K562 (cell line): ENCODE results near the gene CAMK2N1. TPM values are rescaled to one million over a fixed set of nuclear protein-coding genes. Genes with fewer than 3 reads are reported as not detected.

Experiments
- ARID1B ChIP-seq: fragments of 450-650 bp; IDR thresholded peaks from 2 replicates; pipeline ENCODE4 v1.6.1; 2016; ENCODE audit warnings: antibody characterized with exemption, mild to moderate bottlenecking, inconsistent platforms
- BRF2 ChIP-seq: IDR thresholded peaks from 3 replicates; pipeline ENCODE4 v1.6.1; 2011; ENCODE audit warnings: borderline replicate concordance, mild to moderate bottlenecking; ENCODE audit not compliant: insufficient read length, insufficient read depth
- CGGBP1 ChIP-seq: fragments of 250-450 bp; sonication (Bioruptor Pico); IDR thresholded peaks from 2 replicates; pipeline ENCODE4 v1.9.0; 2021; ENCODE audit warnings: mild to moderate bottlenecking
- CHD2 ChIP-seq: IDR thresholded peaks from 2 replicates; pipeline ENCODE4 v1.6.1; 2011; ENCODE audit warnings: low read depth, low read length
- GABPA ChIP-seq: fragments of 200-800 bp; sonication (Bioruptor generic); conservative IDR thresholded peaks from 2 replicates; pipeline ENCODE4 v1.6.1; 2016; ENCODE audit warnings: low read depth, missing genetic modification characterization, missing compliant biosample characterization
- HNRNPL ChIP-seq: fragments of 200-400 bp; formaldehyde crosslinking; IDR thresholded peaks from 2 replicates; pipeline ENCODE4 v1.6.1; 2017; ENCODE audit warnings: low read depth, mild to moderate bottlenecking, low read length
- IRF1 ChIP-seq: sonication (generic); formaldehyde crosslinking; IDR thresholded peaks from 2 replicates; pipeline ENCODE4 v1.8.0; 2022; ENCODE audit warnings: missing genetic modification reagents, mild to moderate bottlenecking, borderline replicate concordance
- MBD2 ChIP-seq: sonication (generic); IDR thresholded peaks from 2 replicates; pipeline ENCODE4 v1.6.1; 2016; ENCODE audit warnings: low read depth, borderline replicate concordance
- NELFE ChIP-seq: IDR thresholded peaks from 2 replicates; pipeline ENCODE4 v1.6.1; 2011; ENCODE audit warnings: mild to moderate bottlenecking; ENCODE audit not compliant: insufficient read depth, insufficient read length
- NR0B1 ChIP-seq: fragments of 450-650 bp; IDR thresholded peaks from one replicate; pipeline ENCODE4 v1.6.1; 2018; ENCODE audit warnings: mild to moderate bottlenecking, moderate library complexity; ENCODE audit not compliant: partially characterized antibody
- NRF1 ChIP-seq, 2 experiments: fragments of 450-650 bp; IDR thresholded peaks in 1 of 2; conservative IDR thresholded peaks in 1 of 2; 2 replicates each; pipeline ENCODE4 v1.6.1; 2014; ENCODE audit warnings: mild to moderate bottlenecking in 2 of 2
- POLR2A ChIP-seq: fragments of 450-650 bp; conservative IDR thresholded peaks from 2 replicates; pipeline ENCODE4 v1.6.1; 2016
- RBBP5 ChIP-seq: fragments of 200-600 bp; sonication (generic); IDR thresholded peaks from 2 replicates; pipeline ENCODE4 v1.6.1; 2012; ENCODE audit warnings: borderline replicate concordance, mild to moderate bottlenecking, low read length, control low read depth, inconsistent platforms; ENCODE audit not compliant: insufficient read depth, poor library complexity, severe bottlenecking
- RHOXF2B ChIP-seq: fragments of 250-450 bp; sonication (Bioruptor Pico); conservative IDR thresholded peaks from 2 replicates; pipeline ENCODE4 v1.5.1; 2021
- TGIF2 ChIP-seq: sonication (generic); formaldehyde crosslinking; IDR thresholded peaks from 2 replicates; pipeline ENCODE4 v1.8.1; 2022; ENCODE audit warnings: mild to moderate bottlenecking, missing genetic modification reagents, moderate library complexity
- ZBTB33 ChIP-seq: sonication (generic); formaldehyde crosslinking; IDR thresholded peaks from 2 replicates; pipeline ENCODE4 v1.8.1; 2023; ENCODE audit warnings: mild to moderate bottlenecking, missing genetic modification reagents
- ZNF511 ChIP-seq: sonication (generic); formaldehyde crosslinking; IDR thresholded peaks from 2 replicates; pipeline ENCODE4 v1.8.0; 2022; ENCODE audit warnings: mild to moderate bottlenecking, missing genetic modification reagents
- ZNF696 ChIP-seq: fragments of 250-450 bp; sonication (Bioruptor Pico); conservative IDR thresholded peaks from 2 replicates; pipeline ENCODE4 v1.4.0; 2020; ENCODE audit warnings: mild to moderate bottlenecking, moderate library complexity
- polyA plus RNA-seq, 8 experiments: library from polyadenylated mRNA; depleted of rRNA in 4 of 8; stranded (reverse) in 5 of 8; unstranded in 3 of 8; fragments of >200 nt; fragmentation: Nextera tagmentation in 2 of 8; fragmentation: Illumina TruSeq in 1 of 8; extraction: Ambion mirVana in 2 of 8; extraction: Trizol in 1 of 8; gene quantifications; 2 replicates each; pipeline versions ENCODE4 v1.2.1 to v1.2.3, GENCODE V29; 2011 to 2014; ENCODE audit warnings: inconsistent platforms in 1 of 8, missing spikeins in 1 of 8
- total RNA-seq, 7 experiments: library from RNA; depleted of rRNA in 6 of 7; stranded (reverse); fragments of >200 nt in 6 of 7; fragmentation: Illumina TruSeq in 2 of 7; extraction: Trizol in 2 of 7; gene quantifications; 2 replicates each; pipeline versions ENCODE4 v1.2.1 to v1.2.3, GENCODE V29; 2011 to 2021; ENCODE audit warnings: low replicate concordance in 1 of 7

The CAMK2N1 gene
- total and polyA plus RNA-seq, 9 of the 15 experiments (the other 6 are each of a cell fraction or from before 2014, with no cell fraction given): 0.09 to 1.4 (median 0.34) TPM

GRCh38 chr1:20507564-20508410 lies 21.8 kb upstream of the CAMK2N1 start, which contains the start of gene MUL1 (continued):
- no peak for TF ChIP-seq NR0B1
- no peak for TF ChIP-seq ZNF696
- TF ChIP-seq CHD2: peak; percentile 23; the same call in 1 of the 2 replicates
- TF ChIP-seq CGGBP1 (CRISPR knock-in tag): peak; percentile 13; the same call in 1 of the 2 replicates
- TF ChIP-seq ZBTB33 (CRISPR knock-in tag): no peak
- TF ChIP-seq BRF2: no peak
- TF ChIP-seq NELFE: no peak
- peak; percentile 100 for TF ChIP-seq GABPA (tag)
- TF ChIP-seq ARID1B: peak; percentile 26; the same call in 1 of the 2 replicates
- peak; percentile 89 for TF ChIP-seq POLR2A
- TF ChIP-seq NRF1 (conservative IDR thresholded peaks at IDR 0.05 in 1 of 2, IDR thresholded peaks at IDR 0.05 in 1 of 2): 0 out of 4 replicates have a peak, but pooled peaks of 1 of the 2 experiments have one; percentile 29
- peak; percentile 82 for TF ChIP-seq ZNF511
- no peak for TF ChIP-seq TGIF2 (CRISPR knock-in tag)
- TF ChIP-seq HNRNPL: no peak
- no peak for TF ChIP-seq RHOXF2B (CRISPR knock-in tag)
- TF ChIP-seq MBD2: peak; percentile 87
- TF ChIP-seq IRF1 (CRISPR knock-in tag): no peak
- peak; percentile 79 for TF ChIP-seq RBBP5
